ENCODE measurements around the gene PER2.

- TF ChIP-seq CTCF (IDR thresholded peaks at IDR 0.05): no peak
- no peak for TF ChIP-seq POLR2A (IDR thresholded peaks at IDR 0.05)
Observed at GRCh38 chr2:238304116-238304515, 15.7 kb upstream of the PER2 start.

All from esophagus squamous epithelium (tissue), 4 donors.